B cell (primary cell): ENCODE data around the gene RARRES2.
"Not testable (repeated sequence)": the region's sequence is repeated elsewhere in the genome, so short reads cannot be mapped to it uniquely, and the experiment has no call there.

Experiments
- EZH2 ChIP-seq: IDR thresholded peaks from 2 replicates; pipeline ENCODE4 v1.6.1; 2012; ENCODE audit warnings: borderline replicate concordance, low read depth, mild to moderate bottlenecking, moderate library complexity, low read length; ENCODE audit not compliant: insufficient read depth, poor library complexity, severe bottlenecking
- TF ChIP-seq, protein P1 (sequence below): fragments of 200-600 bp; IDR thresholded peaks from one replicate; pipeline ENCODE4 v1.8.0; 2022; ENCODE audit warnings: antibody characterized with exemption, mild to moderate bottlenecking

DNA sequence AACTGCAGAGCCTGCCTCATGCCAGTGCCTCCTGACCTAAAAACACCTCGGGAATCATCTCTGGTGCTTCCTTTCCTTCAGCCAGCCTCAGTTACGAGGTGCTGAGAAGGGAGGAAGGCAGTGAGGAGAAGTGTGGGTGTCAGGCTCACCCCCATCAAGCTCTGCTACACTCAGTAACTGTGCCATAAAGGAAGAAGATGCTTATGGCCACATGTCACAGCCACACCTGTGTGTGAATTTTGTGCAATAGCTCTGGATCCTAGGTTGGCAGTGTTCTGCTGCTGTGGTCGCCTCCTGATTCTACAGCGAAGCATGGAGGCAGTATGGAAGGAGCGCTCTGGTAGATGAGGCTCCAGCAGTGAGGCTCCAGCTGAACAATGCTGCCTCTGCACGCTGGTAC, 52.6 kb downstream of the RARRES2 start:
- TF ChIP-seq, protein P1, sequence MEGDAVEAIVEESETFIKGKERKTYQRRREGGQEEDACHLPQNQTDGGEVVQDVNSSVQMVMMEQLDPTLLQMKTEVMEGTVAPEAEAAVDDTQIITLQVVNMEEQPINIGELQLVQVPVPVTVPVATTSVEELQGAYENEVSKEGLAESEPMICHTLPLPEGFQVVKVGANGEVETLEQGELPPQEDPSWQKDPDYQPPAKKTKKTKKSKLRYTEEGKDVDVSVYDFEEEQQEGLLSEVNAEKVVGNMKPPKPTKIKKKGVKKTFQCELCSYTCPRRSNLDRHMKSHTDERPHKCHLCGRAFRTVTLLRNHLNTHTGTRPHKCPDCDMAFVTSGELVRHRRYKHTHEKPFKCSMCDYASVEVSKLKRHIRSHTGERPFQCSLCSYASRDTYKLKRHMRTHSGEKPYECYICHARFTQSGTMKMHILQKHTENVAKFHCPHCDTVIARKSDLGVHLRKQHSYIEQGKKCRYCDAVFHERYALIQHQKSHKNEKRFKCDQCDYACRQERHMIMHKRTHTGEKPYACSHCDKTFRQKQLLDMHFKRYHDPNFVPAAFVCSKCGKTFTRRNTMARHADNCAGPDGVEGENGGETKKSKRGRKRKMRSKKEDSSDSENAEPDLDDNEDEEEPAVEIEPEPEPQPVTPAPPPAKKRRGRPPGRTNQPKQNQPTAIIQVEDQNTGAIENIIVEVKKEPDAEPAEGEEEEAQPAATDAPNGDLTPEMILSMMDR: not testable (repeated sequence)
- not testable (repeated sequence) for TF ChIP-seq EZH2
